ENCODE data around the gene SLIRP. TPM values are rescaled to one million over a fixed set of nuclear protein-coding genes. Genes with fewer than 3 reads are reported as not detected.

SLIRP gene
- total RNA-seq (2021; ENCODE audit: unreplicated experiment) = 242 TPM
- polyA plus RNA-seq (2012) = 183 and 307 TPM in 2 replicates
- percentile 76 among the genes with signal in this experiment for Bru-seq, nascent RNA
- BruChase-seq, experiment 1, labeled RNA remaining after a 6-hour chase = percentile 54 among the genes with signal in this experiment
- BruChase-seq, experiment 2, labeled RNA remaining after a 2-hour chase = percentile 54 among the genes with signal in this experiment
- long read RNA-seq, transcript SLIRP-208 (3 exons, 450 nt) = minor isoform, 6 of 140 reads
- long read RNA-seq, transcript SLIRP-209 (4 exons, 408 nt) = major isoform, 122 of 140 reads
- long read RNA-seq, partial matches to known transcripts = 1 of 140 reads
- long read RNA-seq, other reads (novel, unspliced or antisense) = 1 of 140 reads

DNA sequence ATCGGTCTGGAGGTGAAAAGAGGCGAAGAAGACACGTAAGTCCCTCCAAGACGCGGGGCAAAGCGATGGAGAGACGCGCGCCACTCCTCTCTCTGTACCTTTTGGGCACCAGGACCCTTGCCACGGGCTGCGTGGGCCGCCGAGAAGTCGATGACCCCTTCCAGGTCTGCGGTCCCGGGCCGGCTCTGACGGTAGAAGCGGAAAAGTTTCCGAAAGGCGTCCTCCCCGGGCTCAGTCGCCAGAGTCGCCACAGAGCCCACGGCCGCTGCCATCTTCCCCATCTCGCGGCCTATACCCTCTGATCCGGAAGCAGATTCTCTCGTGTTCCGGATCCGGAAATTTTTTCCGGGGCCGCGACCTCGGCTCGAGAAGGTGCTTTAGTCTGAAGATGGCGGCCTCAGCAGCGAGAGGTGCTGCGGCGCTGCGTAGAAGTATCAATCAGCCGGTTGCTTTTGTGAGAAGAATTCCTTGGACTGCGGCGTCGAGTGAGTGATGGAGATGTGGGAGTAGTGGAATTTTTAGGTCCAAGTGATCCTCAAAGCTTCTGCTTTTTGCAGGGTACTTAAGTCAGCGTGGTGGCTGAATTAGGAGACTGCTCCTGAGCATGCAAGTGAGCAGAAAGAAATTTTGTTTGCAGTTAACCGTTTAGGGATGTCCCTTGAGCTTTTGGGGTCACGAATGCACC lies at the start of gene SLIRP, which contains the start of gene ALKBH1:
Gene SLIRP, plus strand, starts transcription at position 380 of the 685 bp plus-strand sequence. Its CDS starts 9 bp downstream, at position 389.
Gene ALKBH1, minus strand, starts transcription at position 300 of the 685 bp plus-strand sequence. Its CDS starts 19 bp downstream, at position 281.
- peak; percentile 63 for TF ChIP-seq ELF1 (IDR thresholded peaks at IDR 0.05; ENCODE audit: borderline replicate concordance, low read depth)
- peak; percentile 87 for TF ChIP-seq EGR1 (IDR thresholded peaks at IDR 0.05; ENCODE audit: low read depth)
- TF ChIP-seq YY1 (IDR thresholded peaks at IDR 0.05; ENCODE audit: extremely low read depth, insufficient replicate concordance, low read depth, low read length) = peak; percentile 98
- peak; percentile 13; the same call in 1 of the 2 replicates for TF ChIP-seq ZFX (IDR thresholded peaks at IDR 0.05)
- no peak for TF ChIP-seq RAD21 (IDR thresholded peaks at IDR 0.05; ENCODE audit: low read depth)
- TF ChIP-seq, protein P1, sequence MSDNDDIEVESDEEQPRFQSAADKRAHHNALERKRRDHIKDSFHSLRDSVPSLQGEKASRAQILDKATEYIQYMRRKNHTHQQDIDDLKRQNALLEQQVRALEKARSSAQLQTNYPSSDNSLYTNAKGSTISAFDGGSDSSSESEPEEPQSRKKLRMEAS (IDR thresholded peaks at IDR 0.05) = peak; percentile 84
- peak; percentile 94 for TF ChIP-seq POLR2A (IDR thresholded peaks at IDR 0.05; ENCODE audit: borderline replicate concordance, extremely low read depth, insufficient read depth, insufficient read length)
- peak; percentile 94 for TF ChIP-seq SIN3A (IDR thresholded peaks at IDR 0.05; ENCODE audit: low read depth)
- TF ChIP-seq POLR2AphosphoS5 (IDR thresholded peaks at IDR 0.05; ENCODE audit: low read depth, low read length) = peak; percentile 98
- no peak for TF ChIP-seq CEBPB (IDR thresholded peaks at IDR 0.05; ENCODE audit: low read depth)
- no peak for TF ChIP-seq CBX3 (IDR thresholded peaks at IDR 0.05; ENCODE audit: low read depth)
- Histone ChIP-seq H3K27me3 (ENCODE audit: insufficient read depth, low read length) (no peaks in the 10 kb centered on the region), H3K9ac (ENCODE audit: low read length) (peak within 1 kb of the TSS; percentile 92), H3K4me3 (replicated peaks in 1 of 2; ENCODE audit: low read depth in 1 of 2, low read length in 2 of 2) (peak within 1 kb of the TSS; percentile 83 to 89), H4K20me1 (ENCODE audit: insufficient read depth) (peaks cover 19% of the 10 kb centered on the region; the same call in 1 of the 2 replicates), H3K79me2 (ENCODE audit: insufficient read depth, low read length) (peaks cover 89% of the 10 kb centered on the region), H2AFZ (ENCODE audit: low read depth, low read length, poor library complexity, severe bottlenecking) (no peak within 1 kb of the TSS), H3K27ac (ENCODE audit: low read depth, low read length) (peak within 1 kb of the TSS; percentile 50), H3K4me2 (ENCODE audit: low read length) (peak within 1 kb of the TSS; percentile 85), H3K9me3 (ENCODE audit: control insufficient read depth in 1 of 2, insufficient read depth in 1 of 2, low read depth in 1 of 2, low read length in 2 of 2) (no peaks in the 10 kb centered on the region), H3K36me3 (ENCODE audit: control insufficient read depth in 1 of 2, insufficient read depth in 2 of 2, low read length in 2 of 2) (peaks cover 25% of the 10 kb centered on the region in 2 experiments; a peak in 3 of 4 replicates), H3K9me2 (ENCODE audit: insufficient read depth) (no peaks in the 10 kb centered on the region), H3K4me1 (ENCODE audit: control insufficient read depth in 1 of 2, insufficient read depth in 2 of 2, low read length in 2 of 2) (peaks cover 11 to 23% of the 10 kb centered on the region in 2 experiments; a peak in 3 of 4 replicates)
- RAD21 ChIA-PET (ENCODE audit: low non-redundant PET in 1 of 2, low total read pairs in 2 of 2, uncharacterized antibody in 2 of 2, unreplicated experiment in 2 of 2) = no interaction called here
- POLR2A ChIA-PET = no interaction called here
- intact Hi-C loops (cut with micrococcal nuclease) = loop anchor here (2.0 to 5.0 kb wide), 2 partner anchors 109 to 249 kb away; partner anchors contain the start of gene AHSA1
- CTCF ChIA-PET = interaction anchor here (1.1 kb wide), 1 partner anchor 76 kb away, joined by 3 read pairs; no protein-coding TSS in a partner anchor
- ATAC-seq = peak; percentile 97
- DNase-seq (ENCODE audit: low read depth, low spot score) = peak; percentile 59
- no TSS peak for BruUV-seq (replicated peaks)

Measured in HCT116 (cell line).